ENCODE measurements around the gene PLA2G2D. TPM values are rescaled to one million over a fixed set of nuclear protein-coding genes. Genes with fewer than 3 reads are reported as not detected.

PLA2G2D gene
- total RNA-seq, 4 donors from 2014 or later, result not detected

- H3K9me3 ChIP-seq, result peaks cover 0 to 6% (median 0%) of the 10 kb centered on the region in 4 donors
- no peaks in the 10 kb centered on the region for H3K27me3 ChIP-seq
- TF ChIP-seq POLR2A (IDR thresholded peaks at IDR 0.05; ENCODE audit: low read depth) (no peak), POLR2AphosphoS5 (IDR thresholded peaks at IDR 0.05) (no peak), CTCF (IDR thresholded peaks at IDR 0.05) (no peak), EP300 (IDR thresholded peaks at IDR 0.05) (no peak)
- H3K27ac ChIP-seq (replicated peaks in 1 of 4), result peak overlapping the region; percentile 25 to 63 (median 39)
- intact Hi-C loops (cut with DNase I), result no loop called here
- H3K4me3 ChIP-seq, result no peak overlapping the region
- H3K36me3 ChIP-seq, result peaks cover 0 to 35% (median 15%) of the 10 kb centered on the region in 4 donors
- peaks cover 0 to 6% (median 3%) of the 10 kb centered on the region in 4 donors for H3K4me1 ChIP-seq
- WGBS, result 78% methylated on average over 5 of the region's 5 CpGs
- DNase-seq (ENCODE audit: extremely low spot score), result no peak
Observed at GRCh38 chr1:20093303-20093702, 26.0 kb downstream of the PLA2G2D start.

DNA sequence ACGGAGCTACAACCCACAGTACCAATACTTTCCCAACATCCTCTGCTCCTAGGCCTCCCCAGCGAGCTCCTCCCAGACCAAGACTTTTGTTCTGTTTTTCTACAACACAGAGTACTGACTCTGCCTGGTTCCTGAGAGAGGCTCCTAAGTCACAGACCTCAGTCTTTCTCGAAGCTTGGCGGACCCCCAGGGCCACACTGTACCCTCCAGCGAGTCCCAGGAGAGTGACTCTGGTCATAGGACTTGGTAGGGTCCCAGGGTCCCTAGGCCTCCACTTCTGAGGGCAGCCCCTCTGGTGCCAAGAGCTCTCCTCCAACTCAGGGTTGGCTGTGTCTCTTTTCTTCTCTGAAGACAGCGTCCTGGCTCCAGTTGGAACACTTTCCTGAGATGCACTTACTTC, 28.7 kb downstream of the PLA2G2D start:
- H3K27me3 ChIP-seq, result no peaks in the 10 kb centered on the region
- no peak overlapping the region for H3K4me3 ChIP-seq
- intact Hi-C loops (cut with DNase I), result no loop called here
- peaks cover 0 to 6% (median 3%) of the 10 kb centered on the region in 4 donors for H3K4me1 ChIP-seq
- H3K36me3 ChIP-seq, result peaks cover 0 to 57% (median 22%) of the 10 kb centered on the region in 4 donors
- no peak for TF ChIP-seq POLR2AphosphoS5 (IDR thresholded peaks at IDR 0.05)
- TF ChIP-seq POLR2A (IDR thresholded peaks at IDR 0.05; ENCODE audit: low read depth), result no peak
- TF ChIP-seq EP300 (IDR thresholded peaks at IDR 0.05), result no peak
- no peak for TF ChIP-seq CTCF (IDR thresholded peaks at IDR 0.05)
- no peak overlapping the region for H3K27ac ChIP-seq (replicated peaks in 1 of 4)
- no peaks in the 10 kb centered on the region for H3K9me3 ChIP-seq
- no peak for DNase-seq (ENCODE audit: extremely low spot score)
- WGBS, result 83% methylated on average over 6 of the region's 6 CpGs

- Histone ChIP-seq H3K4me1 (peaks cover 0 to 6% (median 3%) of the 10 kb centered on the region in 4 donors), H3K27me3 (no peaks in the 10 kb centered on the region), H3K4me3 (no peak overlapping the region), H3K27ac (replicated peaks in 1 of 4) (no peak overlapping the region), H3K36me3 (peaks cover 0 to 62% (median 22%) of the 10 kb centered on the region in 4 donors), H3K9me3 (no peaks in the 10 kb centered on the region)
- 100% methylated on average over 3 of the region's 3 CpGs for WGBS
- DNase-seq (ENCODE audit: extremely low spot score), result no peak
- intact Hi-C loops (cut with DNase I), result no loop called here
- TF ChIP-seq POLR2A (IDR thresholded peaks at IDR 0.05; ENCODE audit: low read depth), result no peak
Observed at GRCh38 chr1:20090119-20090518, 29.2 kb downstream of the PLA2G2D start.

DNA sequence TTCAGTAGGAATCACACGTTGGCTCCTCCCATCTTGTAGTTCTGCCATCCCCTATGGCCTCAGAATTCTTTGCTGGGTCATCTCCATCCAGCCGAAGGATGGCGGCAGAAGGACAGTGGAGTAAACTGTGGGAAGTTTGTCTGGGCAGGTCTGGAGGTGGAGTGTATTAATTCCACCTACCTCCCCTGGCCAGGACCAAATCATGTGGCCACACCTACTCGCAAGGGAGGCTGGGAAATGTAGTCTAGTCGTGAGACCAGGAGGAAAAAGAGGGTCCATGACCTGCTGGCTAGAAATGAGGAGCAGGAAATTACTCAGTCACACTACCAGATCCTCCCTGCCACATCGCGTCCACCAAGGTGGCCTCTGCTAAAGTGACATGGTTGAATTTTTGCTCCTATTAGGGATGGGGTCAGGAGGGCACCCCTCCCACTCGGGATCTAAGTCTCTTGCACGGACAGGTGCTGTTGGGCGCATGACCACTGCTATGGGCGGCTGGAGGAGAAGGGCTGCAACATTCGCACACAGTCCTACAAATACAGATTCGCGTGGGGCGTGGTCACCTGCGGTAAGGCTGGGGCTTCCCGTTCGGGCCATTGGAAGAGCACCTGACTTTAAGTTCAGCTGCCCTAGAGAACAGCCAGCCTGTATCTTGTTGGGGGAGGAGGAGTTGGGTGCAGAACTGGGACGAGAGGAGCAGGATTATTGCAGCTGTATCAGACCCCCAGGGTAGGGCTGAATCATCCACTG, 29.8 kb downstream of the PLA2G2D start:
- TF ChIP-seq POLR2AphosphoS5 (IDR thresholded peaks at IDR 0.05) (no peak), EP300 (IDR thresholded peaks at IDR 0.05) (no peak), POLR2A (IDR thresholded peaks at IDR 0.05; ENCODE audit: low read depth) (no peak), CTCF (IDR thresholded peaks at IDR 0.05) (no peak)

GRCh38 chr1:20087668-20088067, 31.7 kb downstream of the PLA2G2D start:
- Histone ChIP-seq H3K27ac (replicated peaks in 1 of 4) (no peak overlapping the region), H3K36me3 (peaks cover 0 to 62% (median 22%) of the 10 kb centered on the region in 4 donors), H3K27me3 (no peaks in the 10 kb centered on the region), H3K4me1 (peaks cover 9 to 10% (median 10%) of the 10 kb centered on the region in 4 donors), H3K4me3 (no peak overlapping the region), H3K9me3 (no peaks in the 10 kb centered on the region)
- no peak for DNase-seq (ENCODE audit: extremely low spot score)
- intact Hi-C loops (cut with DNase I), result no loop called here
- 48% methylated on average over 4 of the region's 4 CpGs for WGBS
- no peak for TF ChIP-seq POLR2A (IDR thresholded peaks at IDR 0.05; ENCODE audit: low read depth)
- TF ChIP-seq POLR2AphosphoS5 (IDR thresholded peaks at IDR 0.05), result no peak
- no peak for TF ChIP-seq EP300 (IDR thresholded peaks at IDR 0.05)
- no peak for TF ChIP-seq CTCF (IDR thresholded peaks at IDR 0.05)

More for the DNA sequence above, 29.8 kb downstream of the PLA2G2D start:
- Histone ChIP-seq H3K27ac (replicated peaks in 1 of 4) (no peak overlapping the region), H3K36me3 (peaks cover 0 to 62% (median 22%) of the 10 kb centered on the region in 4 donors), H3K4me3 (no peak overlapping the region), H3K4me1 (peaks cover 0 to 5% (median 4%) of the 10 kb centered on the region in 4 donors), H3K9me3 (no peaks in the 10 kb centered on the region), H3K27me3 (no peaks in the 10 kb centered on the region)
- intact Hi-C loops (cut with DNase I), result no loop called here
- 81% methylated on average over 19 of the region's 19 CpGs for WGBS
- DNase-seq (ENCODE audit: extremely low spot score), result no peak

All from esophagus muscularis mucosa (tissue), 4 donors.